Measurements from ENCODE around the gene CD109.

- no peak for TF ChIP-seq POLR2AphosphoS5 (IDR thresholded peaks at IDR 0.05)
- TF ChIP-seq CTCF (IDR thresholded peaks at IDR 0.05) = no peak
- no peak for TF ChIP-seq POLR2A (IDR thresholded peaks at IDR 0.05)
- no peak for TF ChIP-seq EP300 (IDR thresholded peaks at IDR 0.05; ENCODE audit: low read depth)
Measured at GRCh38 chr6:73704798-73705197, 8.8 kb downstream of the CD109 start.
